HG02759 (cell line): ENCODE results near the gene USP17L18.
"Not testable (repeated sequence)": the region's sequence is repeated elsewhere in the genome, so short reads cannot be mapped to it uniquely, and the experiment has no call there.

ENCODE experiments used
- ATAC-seq: cut with Tn5 transposase; IDR thresholded peaks from one replicate; pipeline ENCODE4 v1.9.1; 2021; ENCODE audit warnings: mild to moderate bottlenecking, moderate library complexity; ENCODE audit not compliant: unreplicated experiment

USP17L18 gene, protein sequence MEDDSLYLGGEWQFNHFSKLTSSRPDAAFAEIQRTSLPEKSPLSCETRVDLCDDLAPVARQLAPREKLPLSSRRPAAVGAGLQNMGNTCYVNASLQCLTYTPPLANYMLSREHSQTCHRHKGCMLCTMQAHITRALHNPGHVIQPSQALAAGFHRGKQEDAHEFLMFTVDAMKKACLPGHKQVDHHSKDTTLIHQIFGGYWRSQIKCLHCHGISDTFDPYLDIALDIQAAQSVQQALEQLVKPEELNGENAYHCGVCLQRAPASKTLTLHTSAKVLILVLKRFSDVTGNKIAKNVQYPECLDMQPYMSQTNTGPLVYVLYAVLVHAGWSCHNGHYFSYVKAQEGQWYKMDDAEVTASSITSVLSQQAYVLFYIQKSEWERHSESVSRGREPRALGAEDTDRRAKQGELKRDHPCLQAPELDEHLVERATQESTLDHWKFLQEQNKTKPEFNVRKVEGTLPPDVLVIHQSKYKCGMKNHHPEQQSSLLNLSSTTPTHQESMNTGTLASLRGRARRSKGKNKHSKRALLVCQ

DNA sequence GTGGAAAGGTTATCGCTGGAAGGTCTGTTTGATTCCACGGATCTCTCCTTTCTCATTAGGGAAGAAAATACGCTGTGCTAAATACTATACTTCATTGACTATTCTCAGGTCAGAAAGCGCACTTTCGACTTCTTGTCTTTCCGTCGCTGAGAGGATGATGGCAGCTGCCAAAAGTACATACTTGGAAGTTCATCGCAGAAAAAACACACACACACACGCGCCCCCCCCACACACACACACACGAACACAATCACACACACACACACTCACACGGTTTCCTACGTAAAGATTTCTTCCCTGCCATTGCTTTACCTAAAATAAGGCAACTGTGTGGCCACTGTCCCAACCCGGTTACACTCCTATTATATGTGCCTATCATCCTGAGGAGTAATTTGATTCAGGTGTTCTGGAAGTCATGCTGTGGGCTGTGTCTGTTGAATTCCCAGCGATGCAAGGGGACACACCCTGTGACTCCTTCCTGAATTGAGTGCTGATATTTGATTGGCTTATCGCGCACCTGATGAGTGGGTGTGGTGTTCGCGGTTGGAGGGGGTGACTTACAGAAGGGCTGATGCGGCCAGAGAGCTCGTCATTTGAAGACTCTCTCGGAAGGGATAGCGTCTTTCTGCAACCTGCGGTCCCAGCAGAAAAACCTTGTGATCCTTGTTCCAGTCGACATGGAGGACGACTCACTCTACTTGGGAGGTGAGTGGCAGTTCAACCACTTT, at the start of gene USP17L18:
Gene USP17L18 (plus strand): TSS at position 678 of the 728 bp plus-strand sequence. CDS start 0 bp downstream, at position 678.
- not testable (repeated sequence) for ATAC-seq

GRCh38 chr4:9210357-9210756, 38.1 kb upstream of the USP17L18 start, which contains the start of gene USP17L10:
Gene USP17L10, plus strand, starts transcription at chr4:9210657. Its CDS starts 0 bp downstream, at chr4:9210657.
- ATAC-seq: not testable (repeated sequence)

GRCh38 chr4:9214701-9215100, 33.7 kb upstream of the USP17L18 start:
- ATAC-seq: not testable (repeated sequence)

DNA sequence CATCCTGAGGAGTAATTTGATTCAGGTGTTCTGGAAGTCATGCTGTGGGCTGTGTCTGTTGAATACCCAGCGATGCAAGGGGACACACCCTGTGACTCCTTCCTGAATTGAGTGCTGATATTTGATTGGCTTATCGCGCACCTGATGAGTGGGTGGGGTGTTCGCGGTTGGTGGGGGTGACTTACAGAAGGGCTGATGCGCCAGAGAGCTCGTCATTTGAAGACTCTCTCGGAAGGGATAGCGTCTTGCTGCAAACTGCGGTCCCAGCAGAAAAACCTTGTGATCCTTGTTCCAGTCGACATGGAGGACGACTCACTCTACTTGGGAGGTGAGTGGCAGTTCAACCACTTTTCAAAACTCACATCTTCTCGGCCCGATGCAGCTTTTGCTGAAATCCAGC, 33.3 kb upstream of the USP17L18 start, which contains the start of gene USP17L11:
Gene USP17L11 (plus strand): TSS at position 301 of the 400 bp plus-strand sequence. CDS start 0 bp downstream, at position 301.
- ATAC-seq: not testable (repeated sequence)

GRCh38 chr4:9219852-9220251, 28.6 kb upstream of the USP17L18 start, which contains the start of gene USP17L12:
Gene USP17L12, plus strand, starts transcription at chr4:9220152. Its CDS starts 0 bp downstream, at chr4:9220152.
- not testable (repeated sequence) for ATAC-seq

DNA sequence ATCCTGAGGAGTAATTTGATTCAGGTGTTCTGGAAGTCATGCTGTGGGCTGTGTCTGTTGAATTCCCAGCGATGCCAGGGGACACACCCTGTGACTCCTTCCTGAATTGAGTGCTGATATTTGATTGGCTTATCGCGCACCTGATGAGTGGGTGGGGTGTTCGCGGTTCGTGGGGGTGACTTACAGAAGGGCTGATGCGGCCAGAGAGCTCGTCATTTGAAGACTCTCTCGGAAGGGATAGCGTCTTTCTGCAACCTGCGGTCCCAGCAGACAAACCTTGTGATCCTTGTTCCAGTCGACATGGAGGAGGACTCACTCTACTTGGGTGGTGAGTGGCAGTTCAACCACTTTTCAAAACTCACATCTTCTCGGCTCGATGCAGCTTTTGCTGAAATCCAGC, 23.8 kb upstream of the USP17L18 start, which contains the start of gene USP17L13:
Gene USP17L13 (plus strand): TSS at position 301 of the 400 bp plus-strand sequence. CDS start 0 bp downstream, at position 301.
- not testable (repeated sequence) for ATAC-seq

DNA sequence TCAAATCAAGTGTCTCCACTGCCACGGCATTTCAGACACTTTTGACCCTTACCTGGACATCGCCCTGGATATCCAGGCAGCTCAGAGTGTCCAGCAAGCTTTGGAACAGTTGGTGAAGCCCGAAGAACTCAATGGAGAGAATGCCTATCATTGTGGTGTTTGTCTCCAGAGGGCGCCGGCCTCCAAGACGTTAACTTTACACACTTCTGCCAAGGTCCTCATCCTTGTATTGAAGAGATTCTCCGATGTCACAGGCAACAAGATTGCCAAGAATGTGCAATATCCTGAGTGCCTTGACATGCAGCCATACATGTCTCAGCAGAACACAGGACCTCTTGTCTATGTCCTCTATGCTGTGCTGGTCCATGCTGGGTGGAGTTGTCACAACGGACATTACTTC, 18.2 kb upstream of the USP17L18 start:
- ATAC-seq: not testable (repeated sequence)

DNA sequence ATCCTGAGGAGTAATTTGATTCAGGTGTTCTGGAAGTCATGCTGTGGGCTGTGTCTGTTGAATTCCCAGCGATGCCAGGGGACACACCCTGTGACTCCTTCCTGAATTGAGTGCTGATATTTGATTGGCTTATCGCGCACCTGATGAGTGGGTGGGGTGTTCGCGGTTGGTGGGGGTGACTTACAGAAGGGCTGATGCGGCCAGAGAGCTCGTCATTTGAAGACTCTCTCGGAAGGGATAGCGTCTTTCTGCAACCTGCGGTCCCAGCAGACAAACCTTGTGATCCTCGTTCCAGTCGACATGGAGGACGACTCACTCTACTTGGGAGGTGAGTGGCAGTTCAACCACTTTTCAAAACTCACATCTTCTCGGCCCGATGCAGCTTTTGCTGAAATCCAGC, 14.3 kb upstream of the USP17L18 start, which contains the start of gene USP17L15:
Gene USP17L15 (plus strand): TSS at position 301 of the 400 bp plus-strand sequence. CDS start 0 bp downstream, at position 301.
- not testable (repeated sequence) for ATAC-seq

- ATAC-seq: not testable (repeated sequence)
These were observed 10.0 kb upstream of the USP17L18 start for GRCh38 chr4:9238461-9238860.

DNA sequence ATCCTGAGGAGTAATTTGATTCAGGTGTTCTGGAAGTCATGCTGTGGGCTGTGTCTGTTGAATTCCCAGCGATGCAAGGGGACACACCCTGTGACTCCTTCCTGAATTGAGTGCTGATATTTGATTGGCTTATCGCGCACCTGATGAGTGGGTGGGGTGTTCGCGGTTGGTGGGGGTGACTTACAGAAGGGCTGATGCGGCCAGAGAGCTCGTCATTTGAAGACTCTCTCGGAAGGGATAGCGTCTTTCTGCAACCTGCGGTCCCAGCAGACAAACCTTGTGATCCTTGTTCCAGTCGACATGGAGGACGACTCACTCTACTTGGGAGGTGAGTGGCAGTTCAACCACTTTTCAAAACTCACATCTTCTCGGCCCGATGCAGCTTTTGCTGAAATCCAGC, 4.9 kb upstream of the USP17L18 start, which contains the start of gene USP17L17:
Gene USP17L17 (plus strand): TSS at position 301 of the 400 bp plus-strand sequence. CDS start 0 bp downstream, at position 301.
- not testable (repeated sequence) for ATAC-seq

- not testable (repeated sequence) for ATAC-seq
These were observed 4.6 kb downstream of the USP17L18 start, which contains the start of gene USP17L19 for GRCh38 chr4:9253078-9253477. Gene USP17L19, plus strand, starts transcription at chr4:9253378. Its CDS starts 0 bp downstream, at chr4:9253378.

GRCh38 chr4:9257824-9258223, 9.4 kb downstream of the USP17L18 start, which contains the start of gene USP17L20:
Gene USP17L20, plus strand, starts transcription at chr4:9258124. Its CDS starts 0 bp downstream, at chr4:9258124.
- not testable (repeated sequence) for ATAC-seq

DNA sequence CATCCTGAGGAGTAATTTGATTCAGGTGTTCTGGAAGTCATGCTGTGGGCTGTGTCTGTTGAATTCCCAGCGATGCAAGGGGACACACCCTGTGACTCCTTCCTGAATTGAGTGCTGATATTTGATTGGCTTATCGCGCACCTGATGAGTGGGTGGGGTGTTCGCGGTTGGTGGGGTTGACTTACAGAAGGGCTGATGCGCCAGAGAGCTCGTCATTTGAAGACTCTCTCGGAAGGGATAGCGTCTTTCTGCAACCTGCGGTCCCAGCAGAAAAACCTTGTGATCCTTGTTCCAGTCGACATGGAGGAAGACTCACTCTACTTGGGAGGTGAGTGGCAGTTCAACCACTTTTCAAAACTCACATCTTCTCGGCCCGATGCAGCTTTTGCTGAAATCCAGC, 14.1 kb downstream of the USP17L18 start, which contains the start of gene USP17L21:
Gene USP17L21 (plus strand): TSS at position 301 of the 400 bp plus-strand sequence. CDS start 0 bp downstream, at position 301.
- not testable (repeated sequence) for ATAC-seq

DNA sequence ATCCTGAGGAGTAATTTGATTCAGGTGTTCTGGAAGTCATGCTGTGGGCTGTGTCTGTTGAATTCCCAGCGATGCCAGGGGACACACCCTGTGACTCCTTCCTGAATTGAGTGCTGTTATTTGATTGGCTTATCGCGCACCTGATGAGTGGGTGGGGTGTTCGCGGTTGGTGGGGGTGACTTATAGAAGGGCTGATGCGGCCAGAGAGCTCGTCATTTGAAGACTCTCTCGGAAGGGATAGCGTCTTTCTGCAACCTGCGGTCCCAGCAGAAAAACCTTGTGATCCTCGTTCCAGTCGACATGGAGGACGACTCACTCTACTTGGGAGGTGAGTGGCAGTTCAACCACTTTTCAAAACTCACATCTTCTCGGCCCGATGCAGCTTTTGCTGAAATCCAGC, 18.9 kb downstream of the USP17L18 start, which contains the start of gene USP17L22:
Gene USP17L22 (plus strand): TSS at position 301 of the 400 bp plus-strand sequence. CDS start 0 bp downstream, at position 301.
- not testable (repeated sequence) for ATAC-seq

GRCh38 chr4:9271719-9272118, 23.3 kb downstream of the USP17L18 start:
- not testable (repeated sequence) for ATAC-seq
